Muscle of leg (tissue), 16 donors: ENCODE measurements around the gene RHBDL1. TPM values are rescaled to one million over a fixed set of nuclear protein-coding genes. Genes with fewer than 3 reads are reported as not detected.
A peak's percentile ranks its signal among the peaks of the same experiment; 100 is the strongest.

Experiments
- DNase-seq: peaks from one replicate; pipeline ENCODE4 v3.0.0; 2013
- H3K27ac ChIP-seq: one replicate; pipeline ENCODE4 v1.5.1; 2013; ENCODE audit warnings: mild to moderate bottlenecking, low read length, control low read depth
- H3K27me3 ChIP-seq: one replicate; pipeline ENCODE4 v1.6.1; 2013; ENCODE audit warnings: low read length; ENCODE audit not compliant: control insufficient read depth, insufficient read depth
- H3K36me3 ChIP-seq: one replicate; pipeline ENCODE4 v1.6.1; 2013; ENCODE audit warnings: low read length; ENCODE audit not compliant: control insufficient read depth, insufficient read depth
- H3K4me1 ChIP-seq: one replicate; pipeline ENCODE4 v1.6.1; 2013; ENCODE audit warnings: low read length; ENCODE audit not compliant: control insufficient read depth, insufficient read depth
- H3K4me3 ChIP-seq: one replicate; pipeline ENCODE4 v1.5.1; 2013; ENCODE audit warnings: low read length, control low read depth
- H3K9me3 ChIP-seq: replicated peaks from 2 replicates; pipeline ENCODE4 v1.6.1; 2013; ENCODE audit warnings: low read depth, low read length; ENCODE audit not compliant: control insufficient read depth
- WGBS: methylation state at CpG from one replicate; pipeline ENCODE4 v1.1.5; 2013; ENCODE audit warnings: missing lambda C conversion rate; ENCODE audit not compliant: insufficient coverage; 5-methylcytosine and 5-hydroxymethylcytosine counted together
- long read RNA-seq, 11 donors: transcript quantifications; one replicate each; lab custom pipeline, GENCODE V29; 2026
- polyA plus RNA-seq, 8 donors: library from polyadenylated mRNA; unstranded; fragments of 120-200 nt; gene quantifications; one replicate each; pipeline versions ENCODE4 v1.2.1 to v1.2.3, GENCODE V29; 2013; ENCODE audit warnings: inconsistent platforms in 1 of 8, low replicate concordance in 1 of 8; ENCODE audit not compliant: insufficient read length in 8 of 8, insufficient read depth in 1 of 8
- total RNA-seq: library from RNA; stranded (reverse); fragments of 120-200 nt; gene quantifications from one replicate; pipeline ENCODE4 v1.2.4, GENCODE V29; 2013

The RHBDL1 gene
- total RNA-seq (1.3 TPM), polyA plus RNA-seq (1 to 10 TPM in 6 of 8 donors, under 1 TPM in 2; 0.84 to 2.6 (median 1.7) TPM)
- long read RNA-seq, donor 1: 0 reads
- long read RNA-seq, donor 2: 0 reads
- long read RNA-seq, donor 3: 0 reads
- long read RNA-seq, donor 4: 0 reads
- long read RNA-seq, donor 5: 0 reads
- long read RNA-seq, donor 6: 0 reads
- long read RNA-seq, donor 7, partial matches to known transcripts: 0 of 1 reads
- long read RNA-seq, donor 7, other reads (novel, unspliced or antisense): 0 of 1 reads
- long read RNA-seq, donor 8: 0 reads
- long read RNA-seq, donor 9: 0 reads
- long read RNA-seq, donor 10: 0 reads
- long read RNA-seq, donor 11: 0 reads

- Histone ChIP-seq H3K36me3 (peaks cover 42% of the 10 kb centered on the region), H3K4me1 (peaks cover 25% of the 10 kb centered on the region), H3K9me3 (no peaks in the 10 kb centered on the region), H3K27me3 (peaks cover 29% of the 10 kb centered on the region), H3K4me3 (no peak within 1 kb of the TSS), H3K27ac (no peak within 1 kb of the TSS)
- 4% methylated on average over 67 of the region's 73 CpGs for WGBS
- DNase-seq: no peak
Observed at GRCh38 chr16:674968-675883, at the start of gene RHBDL1. RHBDL1 (plus strand) TSS chr16:675671; CDS start chr16:675791, 120 bp downstream.

GRCh38 chr16:625977-626765 is 49.3 kb upstream of the RHBDL1 start:
- whole genome bisulfite sequencing: 91% methylated on average over 32 of the region's 35 CpGs
- H3K9me3 ChIP-seq: no peaks in the 10 kb centered on the region
- peaks cover 29% of the 10 kb centered on the region for H3K36me3 ChIP-seq
- H3K4me1 ChIP-seq: peaks cover 52% of the 10 kb centered on the region
- no peak for DNase-seq
- no peak overlapping the region for H3K4me3 ChIP-seq
- no peak overlapping the region for H3K27ac ChIP-seq
- H3K27me3 ChIP-seq: no peaks in the 10 kb centered on the region

DNA sequence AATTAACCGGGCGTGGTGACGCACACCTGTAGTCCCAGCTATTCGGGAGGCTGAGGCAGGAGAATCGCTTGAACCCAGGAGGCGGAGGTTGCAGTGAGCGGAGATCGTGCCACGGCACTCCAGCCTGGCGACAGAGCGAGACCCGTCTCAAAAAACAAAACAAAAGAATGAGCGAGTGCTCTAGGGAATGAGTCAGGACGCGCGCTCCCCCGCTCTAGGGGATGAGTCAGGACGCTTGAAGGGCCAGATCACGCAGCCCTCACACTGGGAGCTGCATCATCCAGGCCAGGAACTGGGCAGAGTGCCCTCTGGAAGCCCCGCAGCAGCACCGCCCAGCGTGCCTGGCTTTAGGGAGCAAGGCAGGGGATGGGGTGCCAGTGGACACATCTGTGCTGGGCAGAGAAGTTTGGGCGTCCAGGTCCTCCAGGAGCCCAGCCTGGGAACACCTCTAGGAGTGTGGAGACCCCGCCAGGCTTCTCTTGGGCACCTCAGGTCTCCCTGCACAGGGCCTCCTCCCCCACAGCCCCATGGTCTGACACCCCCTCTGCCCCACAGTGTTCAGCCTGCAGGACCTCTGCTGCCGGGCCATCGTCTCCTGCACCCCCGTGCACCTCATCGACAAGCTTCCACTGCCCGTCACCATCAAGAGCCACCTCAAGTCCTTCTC is 48.6 kb upstream of the RHBDL1 start:
- Histone ChIP-seq H3K9me3 (no peaks in the 10 kb centered on the region), H3K27me3 (no peaks in the 10 kb centered on the region), H3K27ac (no peak overlapping the region), H3K36me3 (peaks cover 29% of the 10 kb centered on the region), H3K4me3 (no peak overlapping the region), H3K4me1 (peaks cover 48% of the 10 kb centered on the region)
- DNase-seq: peak; percentile 24
- 84% methylated on average over 29 of the region's 29 CpGs for WGBS

- no peaks in the 10 kb centered on the region for H3K27me3 ChIP-seq
- peaks cover 46% of the 10 kb centered on the region for H3K4me1 ChIP-seq
- H3K4me3 ChIP-seq: no peak overlapping the region
- H3K27ac ChIP-seq: peak overlapping the region; percentile 7
- H3K9me3 ChIP-seq: no peaks in the 10 kb centered on the region
- DNase-seq: peak; percentile 57
- peaks cover 32% of the 10 kb centered on the region for H3K36me3 ChIP-seq
- 83% methylated on average over 27 of the region's 50 CpGs for WGBS
Observed at GRCh38 chr16:627454-628239, 47.8 kb upstream of the RHBDL1 start.

- H3K4me3 ChIP-seq: no peak overlapping the region
- no peaks in the 10 kb centered on the region for H3K9me3 ChIP-seq
- DNase-seq: peak; percentile 8
- H3K27ac ChIP-seq: peak overlapping the region; percentile 83
- H3K36me3 ChIP-seq: peaks cover 35% of the 10 kb centered on the region
- H3K4me1 ChIP-seq: peaks cover 46% of the 10 kb centered on the region
- WGBS: 79% methylated on average over 32 of the region's 33 CpGs
- H3K27me3 ChIP-seq: no peaks in the 10 kb centered on the region
Observed at GRCh38 chr16:628321-629061, 47.0 kb upstream of the RHBDL1 start.

GRCh38 chr16:629185-629832 is 46.2 kb upstream of the RHBDL1 start:
- Histone ChIP-seq H3K4me1 (peaks cover 46% of the 10 kb centered on the region), H3K27ac (peak overlapping the region; percentile 83), H3K27me3 (no peaks in the 10 kb centered on the region), H3K36me3 (peaks cover 40% of the 10 kb centered on the region), H3K4me3 (no peak overlapping the region), H3K9me3 (no peaks in the 10 kb centered on the region)
- DNase-seq: peak; percentile 86
- 30% methylated on average over 29 of the region's 29 CpGs for WGBS

GRCh38 chr16:629833-630248 is 45.6 kb upstream of the RHBDL1 start:
- Histone ChIP-seq H3K36me3 (peaks cover 45% of the 10 kb centered on the region), H3K27ac (peak overlapping the region; percentile 83), H3K4me3 (no peak overlapping the region), H3K9me3 (no peaks in the 10 kb centered on the region), H3K27me3 (no peaks in the 10 kb centered on the region), H3K4me1 (peaks cover 49% of the 10 kb centered on the region)
- WGBS: 19% methylated on average over 8 of the region's 11 CpGs
- no peak for DNase-seq

DNA sequence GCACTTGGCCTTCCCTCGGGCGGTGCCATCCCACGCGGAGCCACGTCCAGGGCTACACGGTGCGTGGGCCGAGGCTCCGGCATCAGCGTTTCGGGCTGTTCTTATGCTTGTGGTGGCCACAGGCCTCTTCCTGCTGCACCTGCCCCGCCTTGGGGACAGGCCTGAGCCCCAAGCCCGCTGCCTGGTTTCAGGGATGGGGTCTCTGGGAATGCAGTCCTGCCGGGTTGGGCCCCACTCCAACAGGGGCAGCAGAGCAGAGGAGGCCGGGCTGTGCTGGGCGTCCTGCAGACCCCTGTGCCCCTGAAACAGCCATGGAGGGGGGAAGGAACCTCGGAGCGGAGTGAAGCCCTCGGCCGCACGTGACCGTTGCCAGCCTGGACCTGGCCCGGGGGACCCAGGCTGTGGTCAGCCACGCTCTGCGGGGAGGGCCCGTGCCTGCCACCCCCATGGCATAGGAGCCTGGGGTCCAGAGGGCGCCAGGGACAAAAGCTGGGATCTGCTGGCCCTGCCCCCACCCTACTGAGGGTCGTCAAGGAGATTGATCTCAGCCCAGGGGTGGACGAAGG is 45.1 kb upstream of the RHBDL1 start:
- H3K9me3 ChIP-seq: no peaks in the 10 kb centered on the region
- H3K27ac ChIP-seq: peak overlapping the region; percentile 83
- H3K27me3 ChIP-seq: no peaks in the 10 kb centered on the region
- 16% methylated on average over 27 of the region's 29 CpGs for WGBS
- no peak for DNase-seq
- peaks cover 42% of the 10 kb centered on the region for H3K36me3 ChIP-seq
- peaks cover 54% of the 10 kb centered on the region for H3K4me1 ChIP-seq
- no peak overlapping the region for H3K4me3 ChIP-seq
